Measurements from ENCODE around the gene ZACN.

- TF ChIP-seq POLR2A (IDR thresholded peaks at IDR 0.05): no peak
- TF ChIP-seq CTCF (IDR thresholded peaks at IDR 0.05): no peak
Observed at GRCh38 chr17:76063875-76064546, 15.0 kb upstream of the ZACN start.

Measured in prostate gland (tissue), 2 donors.